GM12878 (cell line): ENCODE data around the gene ZBTB9. TPM values are rescaled to one million over a fixed set of nuclear protein-coding genes. Genes with fewer than 3 reads are reported as not detected.

Source experiments
- ATF7 ChIP-seq: fragments of 450-650 bp; IDR thresholded peaks from 2 replicates; pipeline ENCODE4 v1.6.1; 2016; ENCODE audit warnings: low read depth, mild to moderate bottlenecking
- BCL11A ChIP-seq: IDR thresholded peaks from 2 replicates; pipeline ENCODE4 v1.6.1; 2011; ENCODE audit warnings: low read depth, low read length
- BMI1 ChIP-seq: fragments of 450-650 bp; IDR thresholded peaks from 2 replicates; pipeline ENCODE4 v1.6.1; 2016; ENCODE audit warnings: mild to moderate bottlenecking, moderate library complexity, borderline replicate concordance
- CBX5 ChIP-seq: sonication (generic); IDR thresholded peaks from 2 replicates; pipeline ENCODE4 v1.6.1; 2016; ENCODE audit warnings: low read depth, moderate library complexity, mild to moderate bottlenecking, inconsistent platforms
- JUNB ChIP-seq: IDR thresholded peaks from 2 replicates; pipeline ENCODE4 v1.6.1; 2016; ENCODE audit warnings: antibody characterized with exemption, mild to moderate bottlenecking
- RELA ChIP-seq: fragments of 450-650 bp; IDR thresholded peaks from 2 replicates; pipeline ENCODE4 v1.8.0; 2014; ENCODE audit warnings: borderline replicate concordance; ENCODE audit not compliant: partially characterized antibody
- SP1 ChIP-seq: IDR thresholded peaks from one replicate; pipeline ENCODE4 v1.6.1; 2011; ENCODE audit warnings: low read depth, low read length
- SPI1 ChIP-seq: IDR thresholded peaks from 2 replicates; pipeline ENCODE4 v1.6.1; 2011; ENCODE audit warnings: low read depth, mild to moderate bottlenecking, low read length, moderate library complexity, borderline replicate concordance; ENCODE audit not compliant: insufficient read depth
- SRF ChIP-seq, 2 experiments: IDR thresholded peaks; 2 replicates each; pipeline ENCODE4 v1.6.1; 2011; ENCODE audit warnings: low read depth in 2 of 2, low read length in 2 of 2, mild to moderate bottlenecking in 1 of 2, moderate library complexity in 1 of 2
- STAT1 ChIP-seq: fragments of 450-650 bp; conservative IDR thresholded peaks from 2 replicates; pipeline ENCODE4 v1.6.1; 2014; ENCODE audit warnings: antibody characterized with exemption, mild to moderate bottlenecking
- SUZ12 ChIP-seq: fragments of 200-600 bp; sonication (generic); IDR thresholded peaks from one replicate; pipeline ENCODE4 v1.6.1; 2018; ENCODE audit warnings: antibody characterized with exemption, mild to moderate bottlenecking; ENCODE audit not compliant: unreplicated experiment
- TARDBP ChIP-seq: IDR thresholded peaks from 2 replicates; pipeline ENCODE4 v1.6.1; 2016; ENCODE audit warnings: borderline replicate concordance
- TCF12 ChIP-seq: IDR thresholded peaks from 2 replicates; pipeline ENCODE4 v1.6.1; 2011; ENCODE audit warnings: low read depth, mild to moderate bottlenecking, low read length
- TCF7 ChIP-seq: IDR thresholded peaks from 2 replicates; pipeline ENCODE4 v1.6.1; 2014; ENCODE audit warnings: antibody characterized with exemption, borderline replicate concordance
- YY1 ChIP-seq: IDR thresholded peaks from 2 replicates; pipeline ENCODE4 v1.6.1; 2011; ENCODE audit warnings: low read depth, mild to moderate bottlenecking, low read length
- polyA plus RNA-seq, 11 experiments: library from polyadenylated mRNA; depleted of rRNA in 4 of 11; unstranded in 6 of 11; stranded (reverse) in 5 of 11; fragments of >200 nt; fragmentation: Nextera tagmentation in 4 of 11; fragmentation: Illumina TruSeq in 1 of 11; extraction: Ambion mirVana in 4 of 11; extraction: Trizol in 1 of 11; gene quantifications; 1 replicate in 1 of 11; 2 replicates in 10 of 11; pipeline versions ENCODE4 v1.2.1 to v1.2.3, GENCODE V29; 2011 to 2016; ENCODE audit warnings: inconsistent platforms in 2 of 11, missing spikeins in 2 of 11, low read depth in 1 of 11
- total RNA-seq, 4 experiments: library from RNA; depleted of rRNA in 3 of 4; stranded (reverse); fragments of >200 nt in 3 of 4; fragmentation: Illumina TruSeq in 1 of 4; extraction: Trizol in 1 of 4; gene quantifications; 2 replicates each; pipeline versions ENCODE4 v1.2.1 to v1.2.3, GENCODE V29; 2013 to 2021
- TF ChIP-seq, protein P1 (sequence below): fragments of 450-650 bp; IDR thresholded peaks from 2 replicates; pipeline ENCODE4 v1.6.1; 2016; ENCODE audit warnings: mild to moderate bottlenecking, moderate library complexity, borderline replicate concordance
- TF ChIP-seq, protein P2 (sequence below): fragments of 450-650 bp; IDR thresholded peaks from 2 replicates; pipeline ENCODE4 v1.6.1; 2017; ENCODE audit warnings: borderline replicate concordance
- TF ChIP-seq, protein P3 (sequence below): fragments of 150-350 bp; IDR thresholded peaks from 2 replicates; pipeline ENCODE4 v1.6.1; 2014; ENCODE audit warnings: mild to moderate bottlenecking, low read depth, low read length
- TF ChIP-seq, protein P4 (sequence below): fragments of 450-650 bp; IDR thresholded peaks from 2 replicates; pipeline ENCODE4 v1.6.1; 2014; ENCODE audit warnings: mild to moderate bottlenecking
- TF ChIP-seq, protein P5 (sequence below): fragments of 450-650 bp; IDR thresholded peaks from 2 replicates; pipeline ENCODE4 v1.6.1; 2017; ENCODE audit warnings: low read depth, mild to moderate bottlenecking, moderate library complexity

ZBTB9 gene
- total and polyA plus RNA-seq, 10 of the 15 experiments (the other 5 are each of a cell fraction or from before 2014, with no cell fraction given): 1.5 to 12.7 (median 6.9) TPM

DNA sequence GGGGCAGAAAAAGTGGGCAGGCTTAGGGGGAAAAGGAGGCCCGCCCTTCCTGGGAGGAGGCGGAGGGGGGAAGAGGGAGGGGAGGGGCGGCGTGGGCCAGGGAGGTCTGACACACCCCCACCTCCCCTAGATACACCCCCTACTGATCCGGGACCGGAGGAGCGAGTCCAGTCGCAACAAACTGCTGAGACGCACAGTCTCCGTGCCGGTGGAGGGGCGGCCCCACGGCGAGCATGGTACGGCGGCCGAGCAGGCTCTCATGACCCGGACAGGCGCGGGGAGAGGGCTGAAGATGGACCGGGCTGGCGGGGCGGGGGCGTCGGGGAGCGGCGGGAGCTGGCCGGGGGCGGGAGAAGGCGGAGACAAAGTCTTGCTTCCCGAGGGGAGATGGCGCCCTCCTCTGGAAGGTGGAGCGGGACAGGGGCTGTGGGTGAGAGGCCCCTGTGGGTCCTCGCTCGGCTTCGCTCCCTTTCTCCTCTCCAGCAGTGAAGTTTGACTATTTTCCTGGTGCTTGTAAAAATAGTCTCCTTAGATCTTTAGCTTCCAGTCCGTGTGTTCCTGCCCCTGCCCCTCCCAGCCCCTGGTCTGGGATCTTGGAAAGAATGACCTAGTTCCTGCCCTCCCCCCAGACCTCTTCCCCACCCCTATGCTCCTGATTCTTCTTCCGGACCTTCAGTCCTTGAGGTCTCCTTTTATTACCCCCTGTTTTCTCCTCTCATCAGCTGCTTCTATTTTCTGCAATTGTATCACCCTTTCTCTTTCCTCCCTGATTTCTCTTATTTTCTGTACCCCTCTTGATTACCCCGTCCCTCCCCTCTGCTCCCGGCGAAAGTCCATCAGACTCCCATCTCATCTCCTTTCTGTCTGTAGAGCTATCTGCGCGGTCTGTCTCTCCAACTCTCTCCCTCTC lies 28.5 kb upstream of the ZBTB9 start (continued):
- TF ChIP-seq, protein P1, sequence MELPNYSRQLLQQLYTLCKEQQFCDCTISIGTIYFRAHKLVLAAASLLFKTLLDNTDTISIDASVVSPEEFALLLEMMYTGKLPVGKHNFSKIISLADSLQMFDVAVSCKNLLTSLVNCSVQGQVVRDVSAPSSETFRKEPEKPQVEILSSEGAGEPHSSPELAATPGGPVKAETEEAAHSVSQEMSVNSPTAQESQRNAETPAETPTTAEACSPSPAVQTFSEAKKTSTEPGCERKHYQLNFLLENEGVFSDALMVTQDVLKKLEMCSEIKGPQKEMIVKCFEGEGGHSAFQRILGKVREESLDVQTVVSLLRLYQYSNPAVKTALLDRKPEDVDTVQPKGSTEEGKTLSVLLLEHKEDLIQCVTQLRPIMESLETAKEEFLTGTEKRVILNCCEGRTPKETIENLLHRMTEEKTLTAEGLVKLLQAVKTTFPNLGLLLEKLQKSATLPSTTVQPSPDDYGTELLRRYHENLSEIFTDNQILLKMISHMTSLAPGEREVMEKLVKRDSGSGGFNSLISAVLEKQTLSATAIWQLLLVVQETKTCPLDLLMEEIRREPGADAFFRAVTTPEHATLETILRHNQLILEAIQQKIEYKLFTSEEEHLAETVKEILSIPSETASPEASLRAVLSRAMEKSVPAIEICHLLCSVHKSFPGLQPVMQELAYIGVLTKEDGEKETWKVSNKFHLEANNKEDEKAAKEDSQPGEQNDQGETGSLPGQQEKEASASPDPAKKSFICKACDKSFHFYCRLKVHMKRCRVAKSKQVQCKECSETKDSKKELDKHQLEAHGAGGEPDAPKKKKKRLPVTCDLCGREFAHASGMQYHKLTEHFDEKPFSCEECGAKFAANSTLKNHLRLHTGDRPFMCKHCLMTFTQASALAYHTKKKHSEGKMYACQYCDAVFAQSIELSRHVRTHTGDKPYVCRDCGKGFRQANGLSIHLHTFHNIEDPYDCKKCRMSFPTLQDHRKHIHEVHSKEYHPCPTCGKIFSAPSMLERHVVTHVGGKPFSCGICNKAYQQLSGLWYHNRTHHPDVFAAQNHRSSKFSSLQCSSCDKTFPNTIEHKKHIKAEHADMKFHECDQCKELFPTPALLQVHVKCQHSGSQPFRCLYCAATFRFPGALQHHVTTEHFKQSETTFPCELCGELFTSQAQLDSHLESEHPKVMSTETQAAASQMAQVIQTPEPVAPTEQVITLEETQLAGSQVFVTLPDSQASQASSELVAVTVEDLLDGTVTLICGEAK: no peak
- no peak for TF ChIP-seq SPI1
- no peak for TF ChIP-seq SRF (IDR thresholded peaks at IDR 0.05; ENCODE audit: low read depth in 2 of 2, low read length in 2 of 2)
- TF ChIP-seq SP1: peak; percentile 55
- no peak for TF ChIP-seq SUZ12
- TF ChIP-seq STAT1: no peak
- no peak for TF ChIP-seq ATF7
- 0 out of 2 replicates have a peak, but pooled peaks have one; percentile 12 for TF ChIP-seq TCF12
- no peak for TF ChIP-seq JUNB
- no peak for TF ChIP-seq BMI1
- TF ChIP-seq, protein P2, sequence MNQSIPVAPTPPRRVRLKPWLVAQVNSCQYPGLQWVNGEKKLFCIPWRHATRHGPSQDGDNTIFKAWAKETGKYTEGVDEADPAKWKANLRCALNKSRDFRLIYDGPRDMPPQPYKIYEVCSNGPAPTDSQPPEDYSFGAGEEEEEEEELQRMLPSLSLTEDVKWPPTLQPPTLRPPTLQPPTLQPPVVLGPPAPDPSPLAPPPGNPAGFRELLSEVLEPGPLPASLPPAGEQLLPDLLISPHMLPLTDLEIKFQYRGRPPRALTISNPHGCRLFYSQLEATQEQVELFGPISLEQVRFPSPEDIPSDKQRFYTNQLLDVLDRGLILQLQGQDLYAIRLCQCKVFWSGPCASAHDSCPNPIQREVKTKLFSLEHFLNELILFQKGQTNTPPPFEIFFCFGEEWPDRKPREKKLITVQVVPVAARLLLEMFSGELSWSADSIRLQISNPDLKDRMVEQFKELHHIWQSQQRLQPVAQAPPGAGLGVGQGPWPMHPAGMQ: no peak
- TF ChIP-seq, protein P3, sequence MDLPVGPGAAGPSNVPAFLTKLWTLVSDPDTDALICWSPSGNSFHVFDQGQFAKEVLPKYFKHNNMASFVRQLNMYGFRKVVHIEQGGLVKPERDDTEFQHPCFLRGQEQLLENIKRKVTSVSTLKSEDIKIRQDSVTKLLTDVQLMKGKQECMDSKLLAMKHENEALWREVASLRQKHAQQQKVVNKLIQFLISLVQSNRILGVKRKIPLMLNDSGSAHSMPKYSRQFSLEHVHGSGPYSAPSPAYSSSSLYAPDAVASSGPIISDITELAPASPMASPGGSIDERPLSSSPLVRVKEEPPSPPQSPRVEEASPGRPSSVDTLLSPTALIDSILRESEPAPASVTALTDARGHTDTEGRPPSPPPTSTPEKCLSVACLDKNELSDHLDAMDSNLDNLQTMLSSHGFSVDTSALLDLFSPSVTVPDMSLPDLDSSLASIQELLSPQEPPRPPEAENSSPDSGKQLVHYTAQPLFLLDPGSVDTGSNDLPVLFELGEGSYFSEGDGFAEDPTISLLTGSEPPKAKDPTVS: no peak
- TF ChIP-seq YY1: peak; percentile 47; the same call in 1 of the 2 replicates
- TF ChIP-seq, protein P4, sequence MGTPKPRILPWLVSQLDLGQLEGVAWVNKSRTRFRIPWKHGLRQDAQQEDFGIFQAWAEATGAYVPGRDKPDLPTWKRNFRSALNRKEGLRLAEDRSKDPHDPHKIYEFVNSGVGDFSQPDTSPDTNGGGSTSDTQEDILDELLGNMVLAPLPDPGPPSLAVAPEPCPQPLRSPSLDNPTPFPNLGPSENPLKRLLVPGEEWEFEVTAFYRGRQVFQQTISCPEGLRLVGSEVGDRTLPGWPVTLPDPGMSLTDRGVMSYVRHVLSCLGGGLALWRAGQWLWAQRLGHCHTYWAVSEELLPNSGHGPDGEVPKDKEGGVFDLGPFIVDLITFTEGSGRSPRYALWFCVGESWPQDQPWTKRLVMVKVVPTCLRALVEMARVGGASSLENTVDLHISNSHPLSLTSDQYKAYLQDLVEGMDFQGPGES: no peak
- no peak for TF ChIP-seq RELA
- TF ChIP-seq TARDBP: no peak
- TF ChIP-seq BCL11A: no peak
- TF ChIP-seq, protein P5, sequence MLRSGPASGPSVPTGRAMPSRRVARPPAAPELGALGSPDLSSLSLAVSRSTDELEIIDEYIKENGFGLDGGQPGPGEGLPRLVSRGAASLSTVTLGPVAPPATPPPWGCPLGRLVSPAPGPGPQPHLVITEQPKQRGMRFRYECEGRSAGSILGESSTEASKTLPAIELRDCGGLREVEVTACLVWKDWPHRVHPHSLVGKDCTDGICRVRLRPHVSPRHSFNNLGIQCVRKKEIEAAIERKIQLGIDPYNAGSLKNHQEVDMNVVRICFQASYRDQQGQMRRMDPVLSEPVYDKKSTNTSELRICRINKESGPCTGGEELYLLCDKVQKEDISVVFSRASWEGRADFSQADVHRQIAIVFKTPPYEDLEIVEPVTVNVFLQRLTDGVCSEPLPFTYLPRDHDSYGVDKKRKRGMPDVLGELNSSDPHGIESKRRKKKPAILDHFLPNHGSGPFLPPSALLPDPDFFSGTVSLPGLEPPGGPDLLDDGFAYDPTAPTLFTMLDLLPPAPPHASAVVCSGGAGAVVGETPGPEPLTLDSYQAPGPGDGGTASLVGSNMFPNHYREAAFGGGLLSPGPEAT: 0 out of 2 replicates have a peak, but pooled peaks have one; percentile 5
- no peak for TF ChIP-seq TCF7
- TF ChIP-seq CBX5: no peak
